ENCODE data around the gene PRKAR1A.

DNA sequence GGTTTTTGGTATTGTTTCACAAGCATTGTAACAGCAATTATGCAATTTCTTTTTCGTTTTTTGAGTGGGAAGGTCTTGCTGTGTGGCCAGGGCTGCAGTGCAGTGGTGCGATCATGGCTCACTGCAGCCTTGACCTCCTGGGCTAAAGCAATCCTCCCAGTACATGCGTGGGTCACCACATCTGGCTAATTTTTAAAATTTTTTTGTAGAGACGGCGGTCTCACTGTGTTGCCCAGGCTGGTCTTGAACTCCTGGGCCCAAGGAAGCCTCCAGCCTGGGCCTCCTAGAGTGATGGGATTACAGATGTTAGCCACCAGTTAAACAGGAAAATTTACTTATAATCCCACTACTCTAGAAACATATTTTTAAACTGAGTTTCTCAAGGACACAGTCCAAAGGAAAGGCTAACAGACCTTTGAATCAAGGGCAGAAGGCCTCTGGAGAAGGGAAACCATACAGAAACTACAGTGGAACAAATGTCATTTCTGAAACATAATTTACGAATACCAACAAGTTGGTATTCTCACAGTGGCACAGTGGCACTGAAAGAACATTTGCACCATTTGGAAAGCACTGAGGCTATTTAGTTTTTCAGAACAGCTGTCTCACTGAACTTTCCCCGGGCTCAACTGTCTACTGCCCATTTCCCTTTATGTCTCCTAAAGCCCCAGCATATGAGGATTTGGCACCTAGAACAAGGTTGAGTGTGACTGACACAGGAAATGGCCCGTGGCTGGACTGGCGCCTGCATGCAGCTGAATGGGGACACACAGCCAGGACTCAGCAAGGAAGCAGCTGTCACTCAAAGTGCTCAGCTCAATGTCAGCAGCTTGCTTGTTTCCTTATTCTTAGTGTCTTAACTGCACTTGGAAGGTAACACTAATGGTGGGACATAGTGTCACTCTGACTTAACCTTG lies 2.8 kb upstream of the PRKAR1A start:
- TF ChIP-seq EZH2 (IDR thresholded peaks at IDR 0.05) (no peak), POLR2AphosphoS5 (IDR thresholded peaks at IDR 0.05; ENCODE audit: borderline replicate concordance, low read depth, low read length) (no peak)

Measured in SK-N-MC (cell line).